Omental fat pad (tissue), 4 donors: ENCODE measurements around the gene GOLM1. TPM values are rescaled to one million over a fixed set of nuclear protein-coding genes. Genes with fewer than 3 reads are reported as not detected.

ENCODE experiments used
- ATAC-seq: fragments of 150-250 bp; one replicate; pipeline ENCODE4 v1.9.1; 2016; ENCODE audit warnings: mild to moderate bottlenecking, moderate library complexity; ENCODE audit not compliant: low FRiP score
- DNase-seq: peaks from one replicate; pipeline ENCODE4 v3.0.0-alpha.2; 2019; ENCODE audit warnings: low spot score
- CTCF ChIP-seq, 3 donors: fragments of 450-650 bp; IDR thresholded peaks; one replicate each; pipeline ENCODE4 v1.5.1; 2016 to 2017; ENCODE audit warnings: antibody characterized with exemption in 3 of 3, mild to moderate bottlenecking in 3 of 3, moderate library complexity in 2 of 3
- total RNA-seq, 4 donors: library from RNA; depleted of rRNA; stranded (reverse); fragments of >200 nt; gene quantifications; one replicate each; pipeline ENCODE4 v1.1.0, GENCODE V29; 2016

The GOLM1 gene
- total RNA-seq, 4 donors from 2014 or later = 16.1 to 31.7 (median 22.1) TPM

- no peak for ATAC-seq
- no peak for TF ChIP-seq CTCF (IDR thresholded peaks at IDR 0.05)
- DNase-seq = no peak
Observed at GRCh38 chr9:86021166-86021565, 78.2 kb downstream of the GOLM1 start.

- DNase-seq (no peak), ATAC-seq (no peak)
- no peak for TF ChIP-seq CTCF (IDR thresholded peaks at IDR 0.05)
Observed at GRCh38 chr9:86020731-86021130, 78.6 kb downstream of the GOLM1 start.

- no peak for DNase-seq
- TF ChIP-seq CTCF (IDR thresholded peaks at IDR 0.05) = no peak
- ATAC-seq = no peak
Observed at GRCh38 chr9:86009133-86009532, 90.2 kb downstream of the GOLM1 start.

- no peak for ATAC-seq
Observed at GRCh38 chr9:86005253-86005775, 94.0 kb downstream of the GOLM1 start.

GRCh38 chr9:85995599-85995998 lies 103.8 kb downstream of the GOLM1 start:
- no peak for TF ChIP-seq CTCF (IDR thresholded peaks at IDR 0.05)
- DNase-seq (no peak), ATAC-seq (no peak)

More at GRCh38 chr9:86005253-86005775, 94.0 kb downstream of the GOLM1 start:
- DNase-seq = no peak
- no peak for TF ChIP-seq CTCF (IDR thresholded peaks at IDR 0.05)

GRCh38 chr9:85995097-85995496 lies 104.3 kb downstream of the GOLM1 start:
- DNase-seq (no peak), ATAC-seq (no peak)
- no peak for TF ChIP-seq CTCF (IDR thresholded peaks at IDR 0.05)

- TF ChIP-seq CTCF (IDR thresholded peaks at IDR 0.05) = no peak
- DNase-seq = no peak
- no peak for ATAC-seq
Observed at GRCh38 chr9:85994191-85994590, 105.2 kb downstream of the GOLM1 start.
